HepG2 (cell line): ENCODE data around the gene RBBP8NL. TPM values are rescaled to one million over a fixed set of nuclear protein-coding genes. Genes with fewer than 3 reads are reported as not detected.

Experiments
- CREM ChIP-seq, 2 experiments: sonication (generic) in 1 of 2; formaldehyde crosslinking in 1 of 2; IDR thresholded peaks; 2 replicates each; pipeline versions ENCODE4 v1.4.0 to v1.6.1; 2016 to 2020; ENCODE audit warnings: antibody characterized with exemption in 1 of 2, mild to moderate bottlenecking in 1 of 2, missing genetic modification reagents in 1 of 2
- CSRNP1 ChIP-seq: sonication (generic); formaldehyde crosslinking; IDR thresholded peaks from 2 replicates; pipeline ENCODE4 v1.8.1; 2023; ENCODE audit warnings: mild to moderate bottlenecking, missing genetic modification reagents
- FOXK1 ChIP-seq: sonication (generic); formaldehyde crosslinking; IDR thresholded peaks from 2 replicates; pipeline ENCODE4 v1.4.0; 2020; ENCODE audit warnings: low read depth, missing genetic modification reagents, borderline replicate concordance
- FOXP1 ChIP-seq, 2 experiments: fragments of 450-650 bp in 1 of 2; IDR thresholded peaks; 2 replicates each; pipeline ENCODE4 v1.6.1; 2017 to 2018; ENCODE audit warnings: antibody characterized with exemption in 1 of 2
- KDM5A ChIP-seq: fragments of 200-600 bp; sonication (generic); IDR thresholded peaks from 2 replicates; pipeline ENCODE4 v1.7.0; 2018; ENCODE audit warnings: antibody characterized with exemption, mild to moderate bottlenecking, low read length, borderline replicate concordance
- KLF15 ChIP-seq: sonication (generic); formaldehyde crosslinking; IDR thresholded peaks from 2 replicates; pipeline ENCODE4 v1.8.1; 2023; ENCODE audit warnings: borderline replicate concordance, mild to moderate bottlenecking, inconsistent platforms, missing genetic modification reagents, mixed read lengths
- MNT ChIP-seq: fragments of 450-650 bp; IDR thresholded peaks from 2 replicates; pipeline ENCODE4 v1.6.1; 2016
- MXI1 ChIP-seq: IDR thresholded peaks from 3 replicates; pipeline ENCODE4 v1.6.1; 2012; ENCODE audit warnings: low read depth, low read length, inconsistent platforms, borderline replicate concordance
- NFE2L1 ChIP-seq: sonication (generic); formaldehyde crosslinking; IDR thresholded peaks from 2 replicates; pipeline ENCODE4 v1.4.0; 2020; ENCODE audit warnings: missing genetic modification reagents, mild to moderate bottlenecking, borderline replicate concordance
- NFYB ChIP-seq: sonication (generic); formaldehyde crosslinking; IDR thresholded peaks from 2 replicates; pipeline ENCODE4 v1.4.0; 2020; ENCODE audit warnings: missing genetic modification reagents
- NR0B2 ChIP-seq: sonication (generic); formaldehyde crosslinking; IDR thresholded peaks from 2 replicates; pipeline ENCODE4 v1.4.0; 2020; ENCODE audit warnings: mild to moderate bottlenecking, missing genetic modification reagents
- RAD51 ChIP-seq: fragments of 450-650 bp; IDR thresholded peaks from 2 replicates; pipeline ENCODE4 v1.6.1; 2016; ENCODE audit warnings: borderline replicate concordance
- RELA ChIP-seq: sonication (generic); formaldehyde crosslinking; IDR thresholded peaks from 2 replicates; pipeline ENCODE4 v1.4.0; 2020; ENCODE audit warnings: missing genetic modification reagents
- RFXAP ChIP-seq: sonication (generic); formaldehyde crosslinking; IDR thresholded peaks from 2 replicates; pipeline ENCODE4 v1.4.0; 2020; ENCODE audit warnings: missing genetic modification reagents, borderline replicate concordance
- SMAD9 ChIP-seq: sonication (generic); formaldehyde crosslinking; IDR thresholded peaks from 2 replicates; pipeline ENCODE4 v1.5.1; 2020; ENCODE audit warnings: mild to moderate bottlenecking, missing genetic modification reagents
- U2AF2 ChIP-seq: fragments of 200-400 bp; formaldehyde crosslinking; IDR thresholded peaks from 2 replicates; pipeline ENCODE4 v1.6.1; 2017; ENCODE audit warnings: low read depth, mild to moderate bottlenecking, low read length
- ZBTB7B ChIP-seq: sonication (generic); formaldehyde crosslinking; IDR thresholded peaks from 2 replicates; pipeline ENCODE4 v1.4.0; 2020; ENCODE audit warnings: missing genetic modification reagents
- polyA plus RNA-seq, 8 experiments: library from polyadenylated mRNA; depleted of rRNA in 3 of 8; stranded (reverse) in 7 of 8; unstranded in 1 of 8; fragments of >200 nt; fragmentation: Illumina TruSeq in 4 of 8; extraction: Trizol in 4 of 8; gene quantifications; 2 replicates each; pipeline versions ENCODE4 v1.2.1 to v1.2.3, GENCODE V29; 2011 to 2016; ENCODE audit warnings: low read depth in 4 of 8, missing spikeins in 1 of 8, mixed read lengths in 1 of 8; ENCODE audit not compliant: insufficient read depth in 1 of 8
- total RNA-seq, 5 experiments: library from RNA; depleted of rRNA; stranded (reverse); fragments of >200 nt; fragmentation: Illumina TruSeq; extraction: Trizol; gene quantifications; 2 replicates each; pipeline ENCODE4 v1.2.3, GENCODE V29; 2016; ENCODE audit warnings: low read depth in 1 of 5
- TF ChIP-seq, protein P1 (sequence below): sonication (generic); formaldehyde crosslinking; IDR thresholded peaks from 2 replicates; pipeline ENCODE4 v1.8.0; 2022; ENCODE audit warnings: mild to moderate bottlenecking, missing genetic modification reagents, borderline replicate concordance
- TF ChIP-seq, protein P2 (sequence below): sonication (generic); formaldehyde crosslinking; IDR thresholded peaks from 2 replicates; pipeline ENCODE4 v1.5.0; 2020; ENCODE audit warnings: missing genetic modification reagents, mild to moderate bottlenecking, borderline replicate concordance
- TF ChIP-seq, protein P3 (sequence below): sonication (generic); formaldehyde crosslinking; IDR thresholded peaks from 2 replicates; pipeline ENCODE4 v1.4.0; 2020; ENCODE audit warnings: missing genetic modification reagents

RBBP8NL gene
- total and polyA plus RNA-seq, 2 of the 13 experiments (the other 11 are each of a cell fraction or from before 2014, with no cell fraction given) = 0.69 to 0.86 TPM

DNA sequence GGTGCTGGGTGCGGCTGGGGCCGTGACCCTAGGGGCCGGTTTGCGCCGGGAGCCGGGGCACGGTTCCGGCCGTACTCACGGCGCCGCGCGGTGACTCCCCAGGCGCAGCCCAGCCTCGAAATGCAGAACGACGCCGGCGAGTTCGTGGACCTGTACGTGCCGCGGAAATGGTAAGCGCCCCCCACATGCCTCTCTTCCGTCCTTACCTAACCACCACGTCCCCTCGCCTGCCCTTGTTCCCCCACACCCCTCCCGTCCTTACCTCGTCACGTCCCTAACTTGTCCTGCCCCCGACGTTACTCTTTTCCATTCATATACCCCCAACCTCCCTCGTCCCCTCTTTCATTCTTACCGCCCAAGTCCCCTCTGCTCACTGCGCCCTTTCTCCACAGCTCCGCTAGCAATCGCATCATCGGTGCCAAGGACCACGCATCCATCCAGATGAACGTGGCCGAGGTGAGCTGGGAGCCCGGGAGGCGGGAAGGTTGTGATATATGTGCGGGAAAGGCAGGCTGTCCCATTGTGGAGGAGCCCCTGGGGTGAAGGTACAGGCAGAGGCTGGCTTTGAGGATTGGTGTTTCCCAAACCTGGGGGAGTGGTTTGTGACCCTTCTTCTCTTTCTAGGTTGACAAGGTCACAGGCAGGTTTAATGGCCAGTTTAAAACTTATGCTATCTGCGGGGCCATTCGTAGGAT, 40.0 kb downstream of the RBBP8NL start (continued):
- no peak for TF ChIP-seq NFE2L1 (CRISPR knock-in tag)
- TF ChIP-seq KLF15 (CRISPR knock-in tag) = no peak
- no peak for TF ChIP-seq NR0B2 (CRISPR knock-in tag)
- TF ChIP-seq ZBTB7B = no peak
- TF ChIP-seq U2AF2 = no peak
- TF ChIP-seq, protein P1, sequence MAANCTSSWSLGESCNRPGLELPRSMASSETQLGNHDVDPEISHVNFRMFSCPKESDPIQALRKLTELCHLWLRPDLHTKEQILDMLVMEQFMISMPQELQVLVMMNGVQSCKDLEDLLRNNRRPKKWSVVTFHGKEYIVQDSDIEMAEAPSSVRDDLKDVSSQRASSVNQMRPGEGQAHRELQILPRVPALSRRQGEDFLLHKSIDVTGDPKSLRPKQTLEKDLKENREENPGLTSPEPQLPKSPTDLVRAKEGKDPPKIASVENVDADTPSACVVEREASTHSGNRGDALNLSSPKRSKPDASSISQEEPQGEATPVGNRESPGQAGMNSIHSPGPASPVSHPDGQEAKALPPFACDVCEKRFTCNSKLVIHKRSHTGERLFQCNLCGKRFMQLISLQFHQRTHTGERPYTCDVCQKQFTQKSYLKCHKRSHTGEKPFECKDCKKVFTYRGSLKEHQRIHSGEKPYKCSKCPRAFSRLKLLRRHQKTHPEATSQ = no peak
- TF ChIP-seq NFYB (CRISPR knock-in tag) = no peak
- TF ChIP-seq KDM5A = 0 out of 2 replicates have a peak, but pooled peaks have one; percentile 1
- TF ChIP-seq SMAD9 (CRISPR knock-in tag) = no peak
- TF ChIP-seq, protein P2, sequence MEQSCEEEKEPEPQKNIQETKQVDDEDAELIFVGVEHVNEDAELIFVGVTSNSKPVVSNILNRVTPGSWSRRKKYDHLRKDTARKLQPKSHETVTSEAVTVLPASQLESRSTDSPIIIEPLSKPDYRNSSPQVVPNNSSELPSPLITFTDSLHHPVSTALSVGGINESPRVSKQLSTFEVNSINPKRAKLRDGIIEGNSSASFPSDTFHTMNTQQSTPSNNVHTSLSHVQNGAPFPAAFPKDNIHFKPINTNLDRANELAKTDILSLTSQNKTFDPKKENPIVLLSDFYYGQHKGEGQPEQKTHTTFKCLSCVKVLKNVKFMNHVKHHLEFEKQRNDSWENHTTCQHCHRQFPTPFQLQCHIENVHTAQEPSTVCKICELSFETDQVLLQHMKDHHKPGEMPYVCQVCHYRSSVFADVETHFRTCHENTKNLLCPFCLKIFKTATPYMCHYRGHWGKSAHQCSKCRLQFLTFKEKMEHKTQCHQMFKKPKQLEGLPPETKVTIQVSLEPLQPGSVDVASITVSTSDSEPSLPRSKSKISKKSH = no peak
- TF ChIP-seq, protein P3, sequence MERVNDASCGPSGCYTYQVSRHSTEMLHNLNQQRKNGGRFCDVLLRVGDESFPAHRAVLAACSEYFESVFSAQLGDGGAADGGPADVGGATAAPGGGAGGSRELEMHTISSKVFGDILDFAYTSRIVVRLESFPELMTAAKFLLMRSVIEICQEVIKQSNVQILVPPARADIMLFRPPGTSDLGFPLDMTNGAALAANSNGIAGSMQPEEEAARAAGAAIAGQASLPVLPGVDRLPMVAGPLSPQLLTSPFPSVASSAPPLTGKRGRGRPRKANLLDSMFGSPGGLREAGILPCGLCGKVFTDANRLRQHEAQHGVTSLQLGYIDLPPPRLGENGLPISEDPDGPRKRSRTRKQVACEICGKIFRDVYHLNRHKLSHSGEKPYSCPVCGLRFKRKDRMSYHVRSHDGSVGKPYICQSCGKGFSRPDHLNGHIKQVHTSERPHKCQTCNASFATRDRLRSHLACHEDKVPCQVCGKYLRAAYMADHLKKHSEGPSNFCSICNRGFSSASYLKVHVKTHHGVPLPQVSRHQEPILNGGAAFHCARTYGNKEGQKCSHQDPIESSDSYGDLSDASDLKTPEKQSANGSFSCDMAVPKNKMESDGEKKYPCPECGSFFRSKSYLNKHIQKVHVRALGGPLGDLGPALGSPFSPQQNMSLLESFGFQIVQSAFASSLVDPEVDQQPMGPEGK = no peak
- no peak for TF ChIP-seq MNT
- no peak for TF ChIP-seq CSRNP1
- TF ChIP-seq CREM (IDR thresholded peaks at IDR 0.05) = no peak
- no peak for TF ChIP-seq CREM (CRISPR knock-in tag; IDR thresholded peaks at IDR 0.05)
- TF ChIP-seq MXI1 = no peak
- TF ChIP-seq RFXAP (CRISPR knock-in tag) = no peak
- no peak for TF ChIP-seq RAD51
- no peak for TF ChIP-seq RELA (CRISPR knock-in tag)
- no peak for TF ChIP-seq FOXP1 (IDR thresholded peaks at IDR 0.05)
- no peak for TF ChIP-seq FOXP1 (CRISPR knock-in tag; IDR thresholded peaks at IDR 0.05)
- TF ChIP-seq FOXK1 (CRISPR knock-in tag) = no peak
